ENCODE results near the gene RPL19.
A peak's percentile ranks its signal among the peaks of the same experiment; 100 is the strongest.

The RPL19 gene

DNA sequence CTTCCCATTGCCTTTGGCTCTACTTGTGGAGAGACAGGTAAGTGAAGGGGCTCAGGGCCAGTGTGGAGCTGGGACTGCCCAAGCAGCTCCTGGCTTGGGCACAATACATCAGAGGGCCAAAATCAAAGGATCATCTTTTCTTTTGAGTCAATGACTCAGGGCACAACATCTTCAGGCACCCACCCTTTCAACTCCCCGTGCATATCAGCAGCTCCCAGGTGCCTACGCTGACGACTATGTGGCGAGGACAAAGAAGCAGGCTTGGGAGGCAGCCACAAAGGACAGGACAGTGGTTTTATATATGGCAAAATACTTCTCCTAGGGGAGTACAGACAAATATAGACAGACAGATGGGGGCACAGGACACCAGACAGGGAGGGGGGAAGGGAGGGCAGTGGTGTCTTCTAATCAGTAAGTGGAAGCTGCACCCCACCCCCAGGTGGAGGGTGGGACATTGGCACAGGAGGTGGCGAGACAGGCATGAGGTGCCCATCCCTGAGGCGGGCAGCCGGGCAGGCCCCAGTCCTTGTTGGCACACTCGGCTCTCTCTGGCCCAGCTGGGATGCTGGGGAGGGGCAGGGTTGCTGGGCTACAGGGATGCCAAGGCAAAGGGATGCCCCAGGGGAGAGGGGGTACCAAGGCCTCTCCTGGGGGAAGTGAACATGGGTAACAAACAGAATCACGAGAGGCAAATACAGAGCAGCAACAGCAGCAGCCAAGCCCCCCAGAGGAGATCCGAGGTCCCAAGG, 26.4 kb upstream of the RPL19 start:
- DNase-seq = no peak

DNA sequence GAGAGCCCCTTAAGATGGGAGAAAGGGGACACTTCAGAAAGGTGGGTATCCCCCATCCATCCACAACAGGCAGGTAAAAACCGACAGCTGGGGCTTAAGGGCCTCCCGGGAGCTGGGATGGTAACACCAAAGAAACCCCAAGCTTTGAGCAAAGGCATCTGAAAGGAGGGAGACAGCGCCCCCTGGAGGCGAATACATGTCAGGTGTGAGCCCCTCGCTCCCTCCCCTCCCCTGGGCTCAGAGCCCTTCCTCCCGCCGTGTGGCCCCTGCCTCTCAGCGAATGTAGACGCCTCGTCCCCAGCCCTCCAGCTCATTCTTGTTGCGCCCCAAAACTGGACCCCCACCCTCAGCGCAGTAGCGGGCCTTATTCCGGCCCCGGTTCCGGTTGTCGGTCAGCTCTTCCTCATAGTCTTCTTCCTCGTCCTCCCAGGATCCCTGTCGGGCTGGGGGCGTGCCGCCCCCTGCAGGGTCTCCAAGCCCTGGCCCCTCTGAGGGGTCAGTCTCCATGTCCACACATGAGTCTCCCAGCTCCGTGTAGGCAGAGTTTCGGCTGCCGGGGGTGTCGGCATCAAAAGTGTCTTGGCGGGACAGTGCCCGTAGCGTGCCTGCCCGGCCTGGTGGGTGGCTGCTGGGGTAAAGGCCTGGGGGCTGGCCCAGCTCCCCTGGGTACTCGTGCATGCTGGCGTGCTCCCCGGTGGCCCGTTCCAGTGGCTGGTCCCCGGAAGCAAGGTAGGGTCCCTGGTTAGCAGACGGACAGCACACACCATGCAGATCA, 25.0 kb upstream of the RPL19 start:
- peak; percentile 78 to 88 for DNase-seq

- peak; percentile 77 to 79 for DNase-seq
These were observed 24.4 kb upstream of the RPL19 start for GRCh38 chr17:39175695-39176093.

- no peak for DNase-seq
These were observed 22.8 kb upstream of the RPL19 start for GRCh38 chr17:39177256-39177655.

- no peak for DNase-seq
These were observed 21.5 kb upstream of the RPL19 start for GRCh38 chr17:39178536-39178935.

DNA sequence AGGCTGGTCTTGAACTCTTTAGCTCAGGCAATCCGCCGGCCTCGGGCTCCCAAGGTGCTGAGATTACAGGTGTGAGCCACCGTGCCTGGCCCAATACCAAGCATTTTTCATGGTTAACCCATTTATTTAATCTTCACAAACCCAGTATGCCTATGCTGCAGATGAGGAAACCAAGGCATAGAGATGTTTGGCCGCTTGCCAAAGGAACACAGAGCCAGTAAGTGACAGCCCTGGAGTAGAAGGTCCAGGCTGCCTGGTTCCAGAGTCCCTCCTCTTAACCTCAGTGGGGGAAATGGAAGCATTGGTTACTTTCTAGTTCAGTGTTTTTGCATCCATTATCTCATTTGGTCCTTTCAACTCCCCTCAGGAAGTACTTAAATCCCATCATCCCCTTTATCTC, 18.8 kb upstream of the RPL19 start:
- no peak for DNase-seq

GRCh38 chr17:39183045-39183444, 17.0 kb upstream of the RPL19 start:
- no peak for DNase-seq

DNA sequence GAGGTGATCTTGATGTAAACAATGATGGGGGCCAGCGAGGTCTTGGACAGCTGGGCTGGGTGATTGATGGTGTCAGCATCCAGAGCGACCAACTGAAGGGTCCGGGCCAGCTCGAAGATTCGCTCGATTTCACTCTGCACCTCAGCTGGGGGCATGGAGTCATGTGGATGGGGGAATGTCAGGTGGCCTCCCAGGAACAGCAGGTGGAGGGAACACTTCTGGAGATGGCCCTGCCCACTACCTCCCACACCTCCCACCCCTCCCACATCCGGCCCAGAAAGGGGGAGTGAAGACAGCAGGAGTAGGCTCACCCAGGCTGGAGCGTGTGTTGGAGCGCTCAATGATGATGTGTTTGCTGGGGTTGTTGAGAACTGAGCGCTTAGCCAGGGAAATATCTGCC, 16.4 kb upstream of the RPL19 start:
- no peak for DNase-seq

DNA sequence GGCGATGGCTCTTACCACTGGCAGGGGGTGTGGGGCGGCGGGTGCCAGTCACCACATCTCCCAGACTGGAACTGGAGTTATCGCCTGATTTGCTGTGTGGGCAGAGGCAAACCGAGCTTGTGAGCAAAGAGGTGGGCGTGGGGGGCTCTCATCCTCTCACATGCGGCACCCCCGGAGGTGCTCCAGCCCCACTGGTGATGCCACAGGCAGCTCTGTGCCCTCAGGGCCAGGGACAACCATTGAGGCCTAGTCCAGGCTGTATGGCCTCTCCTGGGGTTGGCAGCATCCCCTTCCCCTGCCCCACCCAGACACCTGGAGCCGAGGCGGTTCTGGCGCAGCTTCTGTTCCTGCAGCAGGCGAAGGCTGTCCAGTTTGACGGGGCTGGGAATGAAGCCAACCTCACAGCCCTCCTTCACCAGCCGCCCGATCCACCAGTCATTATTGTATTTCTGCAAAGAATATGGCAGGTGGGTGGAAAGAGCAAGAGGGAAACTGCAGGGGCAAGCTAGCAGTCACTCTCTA, 13.5 kb upstream of the RPL19 start:
- DNase-seq = no peak

GRCh38 chr17:39187152-39187830, 12.8 kb upstream of the RPL19 start:
- peak; percentile 61 to 64 for DNase-seq

GRCh38 chr17:39191750-39192510, 8.2 kb upstream of the RPL19 start:
- no peak for DNase-seq

DNA sequence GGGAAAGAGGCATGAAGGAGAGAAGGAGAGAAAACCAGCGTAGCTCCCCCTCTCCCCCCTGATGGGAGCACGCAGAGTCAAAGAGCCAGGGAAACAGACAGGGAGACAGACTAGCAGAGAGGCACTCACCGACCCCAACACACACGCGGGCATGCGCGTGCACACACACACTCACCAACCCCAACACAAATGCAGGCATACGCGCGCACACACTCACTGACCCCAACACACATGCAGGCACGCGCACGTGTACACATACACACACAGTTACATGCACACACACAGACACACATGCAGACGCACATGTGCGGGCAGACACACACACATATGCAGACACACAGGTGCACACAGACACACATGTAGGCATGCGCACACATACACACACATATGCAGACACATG, 7.2 kb upstream of the RPL19 start:
- no peak for DNase-seq

GRCh38 chr17:39193346-39193745, 6.7 kb upstream of the RPL19 start:
- DNase-seq = no peak

GRCh38 chr17:39194089-39194984, 5.7 kb upstream of the RPL19 start:
- no peak for DNase-seq

GRCh38 chr17:39194985-39195524, 5.0 kb upstream of the RPL19 start:
- no peak for DNase-seq

DNA sequence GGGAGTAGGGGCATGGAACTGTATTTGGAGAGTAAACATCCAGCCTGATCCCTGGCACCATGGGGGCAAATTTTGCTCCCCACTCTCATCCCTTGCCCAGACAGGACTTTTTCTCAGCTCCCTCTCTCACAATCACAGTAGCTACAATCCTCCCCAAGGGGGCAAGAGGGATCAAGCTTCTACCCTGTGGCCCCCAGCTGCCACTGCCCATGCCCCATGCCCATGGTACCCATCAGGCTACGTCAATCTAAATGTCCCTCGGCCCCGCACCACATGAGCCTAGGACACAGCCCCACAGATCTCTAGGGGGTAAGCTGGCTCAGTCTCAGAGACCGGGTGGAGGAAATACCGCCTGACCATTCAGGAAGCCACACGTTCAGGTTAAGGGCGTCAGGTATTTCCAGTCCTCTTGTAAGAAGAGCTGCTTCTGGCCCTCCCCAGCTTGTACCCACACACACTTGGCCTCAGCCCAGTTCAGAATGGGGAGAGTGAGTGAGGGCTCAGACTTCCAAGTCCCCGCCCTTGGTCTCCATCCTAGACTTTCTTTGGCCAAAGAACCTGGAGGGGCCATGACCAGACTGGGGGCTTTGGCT, 4.4 kb upstream of the RPL19 start:
- DNase-seq = no peak

DNA sequence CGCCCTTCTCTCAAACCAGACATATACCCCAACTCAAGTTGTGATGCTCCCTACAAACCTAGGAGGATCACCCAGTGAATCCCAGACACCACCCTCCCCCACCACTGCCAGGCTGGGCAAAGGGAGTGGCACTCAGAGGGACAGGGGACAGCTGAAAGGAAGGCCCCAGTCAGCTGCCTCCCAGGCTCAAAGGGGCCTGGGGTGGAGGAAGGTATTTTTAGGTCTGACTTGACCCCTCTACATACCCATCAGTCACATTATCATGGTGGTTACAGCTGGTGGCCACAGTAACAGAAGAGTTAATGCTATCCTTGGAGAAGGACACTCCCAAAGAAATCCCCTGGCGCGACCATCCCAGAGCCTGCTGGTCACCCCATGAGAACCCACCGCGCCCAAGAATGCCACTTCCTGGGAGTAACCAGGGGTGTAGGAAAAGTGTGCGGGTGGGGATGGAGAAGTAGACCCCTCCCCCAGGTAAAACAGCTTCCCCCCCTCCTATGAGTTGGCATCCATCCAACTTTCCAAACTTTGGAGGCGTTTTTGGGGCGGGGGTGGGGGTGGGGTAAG, 3.8 kb upstream of the RPL19 start:
- no peak for DNase-seq

- no peak for DNase-seq
These were observed 3.2 kb upstream of the RPL19 start for GRCh38 chr17:39196808-39197291.

- DNase-seq = no peak
These were observed 2.5 kb upstream of the RPL19 start, which contains the start of gene CACNB1 for GRCh38 chr17:39197380-39198185. Gene CACNB1, minus strand, starts transcription at chr17:39197669. Its CDS starts 174 bp downstream, at chr17:39197495.

DNA sequence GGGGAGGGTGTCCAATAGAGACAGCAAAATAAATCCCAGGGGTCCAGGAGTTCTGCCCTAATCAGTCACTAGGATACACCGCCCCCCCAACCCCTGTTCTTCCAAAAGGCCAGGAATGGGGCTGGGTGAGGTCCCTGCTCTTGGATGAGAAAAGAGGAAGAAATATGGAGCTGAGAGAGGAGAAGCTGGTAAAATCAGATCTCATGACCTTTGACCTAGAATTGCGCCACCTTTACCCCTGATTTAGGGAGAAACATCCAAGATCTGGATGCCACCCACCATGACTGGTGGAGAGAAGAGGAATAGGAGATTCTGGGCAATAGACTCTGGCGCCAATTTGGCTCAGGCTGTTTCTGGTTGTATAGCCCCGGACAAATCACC, 1.9 kb upstream of the RPL19 start:
- DNase-seq = no peak

Data from AML-193 (cell line).